ENCODE results near the gene LTB4R.

Gene LTB4R

GRCh38 chr14:24293525-24293924, 17.8 kb upstream of the LTB4R start:
- Histone ChIP-seq H3K27me3 (ENCODE audit: control insufficient read depth, insufficient read depth, low read length) (no peaks in the 10 kb centered on the region), H3K9me3 (replicated peaks; ENCODE audit: low read length) (no peaks in the 10 kb centered on the region), H3K9ac (ENCODE audit: low read depth, low read length) (no peak overlapping the region), H3K4me3 (ENCODE audit: low read length) (no peak overlapping the region), H3K4me2 (ENCODE audit: low read length) (no peak overlapping the region), H3K4me1 (ENCODE audit: control insufficient read depth, insufficient read depth, low read length) (peaks cover 6% of the 10 kb centered on the region), H3K36me3 (ENCODE audit: insufficient read depth, low read length) (peaks cover 37% of the 10 kb centered on the region)

GRCh38 chr14:24296341-24297157, 14.8 kb upstream of the LTB4R start:
- no peaks in the 10 kb centered on the region for H3K9me3 ChIP-seq (replicated peaks; ENCODE audit: low read length)
- peaks cover 25% of the 10 kb centered on the region for H3K36me3 ChIP-seq (ENCODE audit: insufficient read depth, low read length)
- peaks cover 19% of the 10 kb centered on the region for H3K4me1 ChIP-seq (ENCODE audit: control insufficient read depth, insufficient read depth, low read length)
- no peaks in the 10 kb centered on the region for H3K27me3 ChIP-seq (ENCODE audit: control insufficient read depth, insufficient read depth, low read length)
- peak overlapping the region; percentile 38 for H3K4me2 ChIP-seq (ENCODE audit: low read length)
- peak overlapping the region; percentile 22 for H3K9ac ChIP-seq (ENCODE audit: low read depth, low read length)
- no peak overlapping the region for H3K4me3 ChIP-seq (ENCODE audit: low read length)

GRCh38 chr14:24297190-24297964, 13.9 kb upstream of the LTB4R start:
- no peak overlapping the region for H3K4me2 ChIP-seq (ENCODE audit: low read length)
- H3K9ac ChIP-seq (ENCODE audit: low read depth, low read length), result no peak overlapping the region
- H3K4me1 ChIP-seq (ENCODE audit: control insufficient read depth, insufficient read depth, low read length), result peaks cover 19% of the 10 kb centered on the region
- H3K27me3 ChIP-seq (ENCODE audit: control insufficient read depth, insufficient read depth, low read length), result no peaks in the 10 kb centered on the region
- peaks cover 26% of the 10 kb centered on the region for H3K36me3 ChIP-seq (ENCODE audit: insufficient read depth, low read length)
- H3K4me3 ChIP-seq (ENCODE audit: low read length), result no peak overlapping the region
- H3K9me3 ChIP-seq (replicated peaks; ENCODE audit: low read length), result no peaks in the 10 kb centered on the region

- H3K4me1 ChIP-seq (ENCODE audit: control insufficient read depth, insufficient read depth, low read length), result peaks cover 19% of the 10 kb centered on the region
- peaks cover 34% of the 10 kb centered on the region for H3K36me3 ChIP-seq (ENCODE audit: insufficient read depth, low read length)
- H3K4me2 ChIP-seq (ENCODE audit: low read length), result peak overlapping the region; percentile 99
- H3K9me3 ChIP-seq (replicated peaks; ENCODE audit: low read length), result no peaks in the 10 kb centered on the region
- H3K4me3 ChIP-seq (ENCODE audit: low read length), result peak overlapping the region; percentile 98
- H3K27me3 ChIP-seq (ENCODE audit: control insufficient read depth, insufficient read depth, low read length), result no peaks in the 10 kb centered on the region
- peak overlapping the region; percentile 91 for H3K9ac ChIP-seq (ENCODE audit: low read depth, low read length)
Observed at GRCh38 chr14:24298892-24299254, 12.4 kb upstream of the LTB4R start.

- H3K9ac ChIP-seq (ENCODE audit: low read depth, low read length), result peak within 1 kb of the TSS; percentile 91
- peaks cover 41% of the 10 kb centered on the region for H3K36me3 ChIP-seq (ENCODE audit: insufficient read depth, low read length)
- H3K9me3 ChIP-seq (replicated peaks; ENCODE audit: low read length), result no peaks in the 10 kb centered on the region
- H3K4me3 ChIP-seq (ENCODE audit: low read length), result peak within 1 kb of the TSS; percentile 98
- H3K4me2 ChIP-seq (ENCODE audit: low read length), result peak within 1 kb of the TSS; percentile 99
- H3K4me1 ChIP-seq (ENCODE audit: control insufficient read depth, insufficient read depth, low read length), result peaks cover 19% of the 10 kb centered on the region
- no peaks in the 10 kb centered on the region for H3K27me3 ChIP-seq (ENCODE audit: control insufficient read depth, insufficient read depth, low read length)
Observed at GRCh38 chr14:24299255-24300191, 11.8 kb upstream of the LTB4R start, which contains the start of the genes DHRS1 and NOP9. DHRS1 (minus strand) TSS chr14:24299780; CDS start chr14:24299106, 674 bp downstream. NOP9 (plus strand) TSS chr14:24299850; CDS start chr14:24299955, 105 bp downstream.

GRCh38 chr14:24300326-24300980, 10.8 kb upstream of the LTB4R start:
- Histone ChIP-seq H3K27me3 (ENCODE audit: control insufficient read depth, insufficient read depth, low read length) (no peaks in the 10 kb centered on the region), H3K36me3 (ENCODE audit: insufficient read depth, low read length) (peaks cover 50% of the 10 kb centered on the region), H3K4me3 (ENCODE audit: low read length) (peak overlapping the region; percentile 98), H3K9me3 (replicated peaks; ENCODE audit: low read length) (no peaks in the 10 kb centered on the region), H3K4me2 (ENCODE audit: low read length) (peak overlapping the region; percentile 99), H3K4me1 (ENCODE audit: control insufficient read depth, insufficient read depth, low read length) (peaks cover 19% of the 10 kb centered on the region), H3K9ac (ENCODE audit: low read depth, low read length) (peak overlapping the region; percentile 91)

GRCh38 chr14:24304019-24304387, 7.3 kb upstream of the LTB4R start:
- H3K36me3 ChIP-seq (ENCODE audit: insufficient read depth, low read length), result peaks cover 52% of the 10 kb centered on the region
- peaks cover 9% of the 10 kb centered on the region for H3K4me1 ChIP-seq (ENCODE audit: control insufficient read depth, insufficient read depth, low read length)
- no peak overlapping the region for H3K4me2 ChIP-seq (ENCODE audit: low read length)
- no peak overlapping the region for H3K4me3 ChIP-seq (ENCODE audit: low read length)
- no peaks in the 10 kb centered on the region for H3K27me3 ChIP-seq (ENCODE audit: control insufficient read depth, insufficient read depth, low read length)
- no peak overlapping the region for H3K9ac ChIP-seq (ENCODE audit: low read depth, low read length)
- no peaks in the 10 kb centered on the region for H3K9me3 ChIP-seq (replicated peaks; ENCODE audit: low read length)

GRCh38 chr14:24307156-24307574, 4.1 kb upstream of the LTB4R start:
- no peak overlapping the region for H3K9ac ChIP-seq (ENCODE audit: low read depth, low read length)
- H3K4me2 ChIP-seq (ENCODE audit: low read length), result no peak overlapping the region
- H3K9me3 ChIP-seq (replicated peaks; ENCODE audit: low read length), result no peaks in the 10 kb centered on the region
- no peak overlapping the region for H3K4me3 ChIP-seq (ENCODE audit: low read length)
- H3K36me3 ChIP-seq (ENCODE audit: insufficient read depth, low read length), result peaks cover 45% of the 10 kb centered on the region
- peaks cover 15% of the 10 kb centered on the region for H3K4me1 ChIP-seq (ENCODE audit: control insufficient read depth, insufficient read depth, low read length)
- no peaks in the 10 kb centered on the region for H3K27me3 ChIP-seq (ENCODE audit: control insufficient read depth, insufficient read depth, low read length)

GRCh38 chr14:24307575-24308341, 3.5 kb upstream of the LTB4R start, which contains the start of gene CIDEB:
CIDEB (minus strand) TSS chr14:24307977; CDS start chr14:24307858, 119 bp downstream.
- no peaks in the 10 kb centered on the region for H3K27me3 ChIP-seq (ENCODE audit: control insufficient read depth, insufficient read depth, low read length)
- peaks cover 39% of the 10 kb centered on the region for H3K36me3 ChIP-seq (ENCODE audit: insufficient read depth, low read length)
- H3K4me3 ChIP-seq (ENCODE audit: low read length), result no peak within 1 kb of the TSS
- peaks cover 15% of the 10 kb centered on the region for H3K4me1 ChIP-seq (ENCODE audit: control insufficient read depth, insufficient read depth, low read length)
- no peaks in the 10 kb centered on the region for H3K9me3 ChIP-seq (replicated peaks; ENCODE audit: low read length)
- H3K9ac ChIP-seq (ENCODE audit: low read depth, low read length), result no peak within 1 kb of the TSS
- no peak within 1 kb of the TSS for H3K4me2 ChIP-seq (ENCODE audit: low read length)
